ENCODE results near the gene TREML4.

Gene TREML4

GRCh38 chr6:41194386-41194785 lies 33.8 kb upstream of the TREML4 start:
- Mint-ChIP-seq H3K36me3 (ENCODE audit: low read depth) (peaks cover 58% of the 10 kb centered on the region), H3K27ac (no peak overlapping the region), H3K9me3 (peaks cover 13% of the 10 kb centered on the region), H3K4me1 (ENCODE audit: low read depth) (peaks cover 37% of the 10 kb centered on the region), H3K4me3 (no peak overlapping the region), H3K27me3 (peaks cover 5% of the 10 kb centered on the region)
- intact Hi-C loops (cut with micrococcal nuclease): no loop called here

GRCh38 chr6:41197234-41197633 lies 30.9 kb upstream of the TREML4 start:
- Mint-ChIP-seq H3K27me3 (peaks cover 5% of the 10 kb centered on the region), H3K36me3 (ENCODE audit: low read depth) (peaks cover 45% of the 10 kb centered on the region), H3K27ac (peak overlapping the region; percentile 8), H3K4me3 (no peak overlapping the region), H3K4me1 (ENCODE audit: low read depth) (peaks cover 59% of the 10 kb centered on the region), H3K9me3 (no peaks in the 10 kb centered on the region)
- intact Hi-C loops (cut with micrococcal nuclease): no loop called here

- Mint-ChIP-seq H3K36me3 (ENCODE audit: low read depth) (peaks cover 22% of the 10 kb centered on the region), H3K27ac (peak overlapping the region; percentile 69), H3K9me3 (no peaks in the 10 kb centered on the region), H3K27me3 (peaks cover 2% of the 10 kb centered on the region), H3K4me1 (ENCODE audit: low read depth) (peaks cover 64% of the 10 kb centered on the region), H3K4me3 (peak overlapping the region; percentile 49)
- intact Hi-C loops (cut with micrococcal nuclease): no loop called here
These were observed 28.4 kb upstream of the TREML4 start for GRCh38 chr6:41199552-41200246.

GRCh38 chr6:41200296-41200900 lies 27.8 kb upstream of the TREML4 start:
- Mint-ChIP-seq H3K9me3 (no peaks in the 10 kb centered on the region), H3K4me1 (ENCODE audit: low read depth) (peaks cover 64% of the 10 kb centered on the region), H3K4me3 (peak overlapping the region; percentile 49), H3K27ac (peak overlapping the region; percentile 69), H3K36me3 (ENCODE audit: low read depth) (peaks cover 16% of the 10 kb centered on the region), H3K27me3 (peaks cover 2% of the 10 kb centered on the region)
- intact Hi-C loops (cut with micrococcal nuclease): no loop called here

- Mint-ChIP-seq H3K27ac (peak within 1 kb of the TSS; percentile 69), H3K4me3 (peak within 1 kb of the TSS; percentile 49), H3K9me3 (no peaks in the 10 kb centered on the region), H3K27me3 (peaks cover 2% of the 10 kb centered on the region), H3K36me3 (ENCODE audit: low read depth) (peaks cover 16% of the 10 kb centered on the region), H3K4me1 (ENCODE audit: low read depth) (peaks cover 64% of the 10 kb centered on the region)
- intact Hi-C loops (cut with micrococcal nuclease): no loop called here
These were observed 27.0 kb upstream of the TREML4 start, which contains the start of gene TREML2 for GRCh38 chr6:41200901-41201763. Gene TREML2, minus strand, starts transcription at chr6:41201149. Its CDS starts 141 bp downstream, at chr6:41201008.

- Mint-ChIP-seq H3K4me1 (ENCODE audit: low read depth) (peaks cover 61% of the 10 kb centered on the region), H3K27me3 (peaks cover 2% of the 10 kb centered on the region), H3K27ac (peak overlapping the region; percentile 69), H3K9me3 (no peaks in the 10 kb centered on the region), H3K4me3 (no peak overlapping the region), H3K36me3 (ENCODE audit: low read depth) (peaks cover 14% of the 10 kb centered on the region)
- intact Hi-C loops (cut with micrococcal nuclease): no loop called here
These were observed 26.4 kb upstream of the TREML4 start for GRCh38 chr6:41201764-41202173.

- Mint-ChIP-seq H3K4me3 (no peak overlapping the region), H3K27me3 (no peaks in the 10 kb centered on the region), H3K9me3 (no peaks in the 10 kb centered on the region), H3K4me1 (ENCODE audit: low read depth) (peaks cover 50% of the 10 kb centered on the region), H3K27ac (no peak overlapping the region), H3K36me3 (ENCODE audit: low read depth) (no peaks in the 10 kb centered on the region)
- intact Hi-C loops (cut with micrococcal nuclease): no loop called here
These were observed 24.0 kb upstream of the TREML4 start for GRCh38 chr6:41204156-41204555.

- intact Hi-C loops (cut with micrococcal nuclease): no loop called here
- Mint-ChIP-seq H3K9me3 (no peaks in the 10 kb centered on the region), H3K27ac (no peak overlapping the region), H3K4me1 (ENCODE audit: low read depth) (peaks cover 20% of the 10 kb centered on the region), H3K36me3 (ENCODE audit: low read depth) (no peaks in the 10 kb centered on the region), H3K4me3 (no peak overlapping the region), H3K27me3 (no peaks in the 10 kb centered on the region)
These were observed 19.6 kb upstream of the TREML4 start for GRCh38 chr6:41208439-41209106.

GRCh38 chr6:41209547-41210320 lies 18.4 kb upstream of the TREML4 start:
- intact Hi-C loops (cut with micrococcal nuclease): no loop called here
- Mint-ChIP-seq H3K4me1 (ENCODE audit: low read depth) (peaks cover 20% of the 10 kb centered on the region), H3K27me3 (no peaks in the 10 kb centered on the region), H3K36me3 (ENCODE audit: low read depth) (no peaks in the 10 kb centered on the region), H3K27ac (peak overlapping the region; percentile 9), H3K4me3 (no peak overlapping the region), H3K9me3 (peaks cover 11% of the 10 kb centered on the region)

GRCh38 chr6:41214559-41215238 lies 13.4 kb upstream of the TREML4 start:
- Mint-ChIP-seq H3K27ac (no peak overlapping the region), H3K27me3 (no peaks in the 10 kb centered on the region), H3K9me3 (peaks cover 17% of the 10 kb centered on the region), H3K4me1 (ENCODE audit: low read depth) (peaks cover 5% of the 10 kb centered on the region), H3K4me3 (no peak overlapping the region), H3K36me3 (ENCODE audit: low read depth) (no peaks in the 10 kb centered on the region)
- intact Hi-C loops (cut with micrococcal nuclease): no loop called here

GRCh38 chr6:41215777-41216176 lies 12.4 kb upstream of the TREML4 start:
- Mint-ChIP-seq H3K4me1 (ENCODE audit: low read depth) (no peaks in the 10 kb centered on the region), H3K27me3 (no peaks in the 10 kb centered on the region), H3K4me3 (no peak overlapping the region), H3K36me3 (ENCODE audit: low read depth) (no peaks in the 10 kb centered on the region), H3K9me3 (peaks cover 21% of the 10 kb centered on the region), H3K27ac (no peak overlapping the region)
- intact Hi-C loops (cut with micrococcal nuclease): no loop called here

- peaks cover under 1% of the 10 kb centered on the region for H3K4me1 Mint-ChIP-seq (ENCODE audit: low read depth)
- H3K27me3 Mint-ChIP-seq: no peaks in the 10 kb centered on the region
- H3K9me3 Mint-ChIP-seq: peaks cover 22% of the 10 kb centered on the region
- intact Hi-C loops (cut with micrococcal nuclease): no loop called here
- no peak overlapping the region for H3K27ac Mint-ChIP-seq
- no peak overlapping the region for H3K4me3 Mint-ChIP-seq
- no peaks in the 10 kb centered on the region for H3K36me3 Mint-ChIP-seq (ENCODE audit: low read depth)
These were observed 11.5 kb upstream of the TREML4 start for GRCh38 chr6:41216616-41217015.

- intact Hi-C loops (cut with micrococcal nuclease): loop anchor here (10.0 kb wide), 1 partner anchor 93 kb away; no protein-coding TSS in a partner anchor
- Mint-ChIP-seq H3K36me3 (ENCODE audit: low read depth) (no peaks in the 10 kb centered on the region), H3K27me3 (peaks cover 3% of the 10 kb centered on the region), H3K4me1 (ENCODE audit: low read depth) (peaks cover 20% of the 10 kb centered on the region), H3K27ac (no peak overlapping the region), H3K9me3 (peaks cover 5% of the 10 kb centered on the region), H3K4me3 (no peak overlapping the region)
These were observed 6.1 kb upstream of the TREML4 start for GRCh38 chr6:41222045-41222444.

Measured in dendritic cell treated with granulocyte-macrophage colony-stimulating factor and Interleukin-4, amounts not matched to agents 40 ng/mL and 50 ng/mL, for 4 days (primary cell).